Smooth muscle cell (in vitro differentiated cells): Measurements from ENCODE around the gene TXLNG. TPM values are rescaled to one million over a fixed set of nuclear protein-coding genes. Genes with fewer than 3 reads are reported as not detected.

Experiments used
- DNase-seq: peaks from one replicate; lab custom pipeline; 2025; ENCODE audit not compliant: unreplicated experiment; lab: John Stamatoyannopoulos, UW
- H2AFZ ChIP-seq: fragments of 200-600 bp; sonication (generic); 2 replicates; pipeline ENCODE4 v1.6.0; 2016; ENCODE audit warnings: antibody characterized with exemption, low read depth, mild to moderate bottlenecking
- H3F3A ChIP-seq: fragments of 200-600 bp; sonication (generic); 2 replicates; pipeline ENCODE4 v1.6.0; 2017; ENCODE audit warnings: antibody characterized with exemption, low read depth
- H3K27ac ChIP-seq: fragments of 200-600 bp; sonication (generic); 2 replicates; pipeline ENCODE4 v1.5.1; 2016; ENCODE audit warnings: low read depth, mild to moderate bottlenecking
- H3K27me3 ChIP-seq: fragments of 200-600 bp; sonication (generic); 2 replicates; pipeline ENCODE4 v1.6.1; 2016; ENCODE audit warnings: low read depth, mild to moderate bottlenecking
- H3K36me3 ChIP-seq: fragments of 200-600 bp; sonication (generic); 2 replicates; pipeline ENCODE4 v1.5.1; 2016; ENCODE audit warnings: low read depth
- H3K4me1 ChIP-seq: fragments of 200-600 bp; sonication (generic); 2 replicates; pipeline ENCODE4 v1.5.1; 2016; ENCODE audit warnings: low read depth
- H3K4me2 ChIP-seq: fragments of 200-600 bp; sonication (generic); 2 replicates; pipeline ENCODE4 v1.6.0; 2016; ENCODE audit warnings: mild to moderate bottlenecking
- H3K4me3 ChIP-seq: fragments of 200-600 bp; sonication (generic); 2 replicates; pipeline ENCODE4 v1.5.1; 2016; ENCODE audit warnings: mild to moderate bottlenecking
- H3K79me2 ChIP-seq: fragments of 200-600 bp; sonication (generic); 2 replicates; pipeline ENCODE4 v1.6.0; 2016; ENCODE audit warnings: low read depth, mild to moderate bottlenecking
- H3K9ac ChIP-seq: fragments of 200-600 bp; sonication (generic); 2 replicates; pipeline ENCODE4 v1.6.0; 2016; ENCODE audit warnings: low read depth
- H3K9me3 ChIP-seq: fragments of 200-600 bp; sonication (generic); replicated peaks from 2 replicates; pipeline ENCODE4 v1.5.1; 2016; ENCODE audit warnings: low read depth
- H4K20me1 ChIP-seq: fragments of 200-600 bp; sonication (generic); 2 replicates; pipeline ENCODE4 v1.6.0; 2016; ENCODE audit warnings: low read depth
- CTCF ChIP-seq: fragments of 200-600 bp; sonication (generic); IDR thresholded peaks from 2 replicates; pipeline ENCODE4 v1.5.1; 2017; ENCODE audit warnings: borderline replicate concordance, mild to moderate bottlenecking, antibody characterized with exemption; ENCODE audit not compliant: insufficient read depth, poor library complexity, severe bottlenecking
- WGBS: methylation state at CpG from one replicate; pipeline ENCODE4 v1.1.7; 2016; ENCODE audit warnings: low lambda C conversion rate; 5-methylcytosine and 5-hydroxymethylcytosine counted together
- polyA plus RNA-seq: library from polyadenylated mRNA; unstranded; fragments of >200 nt; fragmentation: Nextera tagmentation; extraction: Ambion mirVana; gene quantifications from 2 replicates; pipeline ENCODE4 v1.2.1, GENCODE V29; 2016
- total RNA-seq: library from RNA; depleted of rRNA; stranded (reverse); fragments of >200 nt; gene quantifications from 2 replicates; pipeline ENCODE4 v1.2.3, GENCODE V29; 2014

Gene TXLNG
- total and polyA plus RNA-seq, 2 experiments from 2014 or later, result 5.7 to 19.6 TPM

- Histone ChIP-seq H3K79me2 (peaks cover 43% of the 10 kb centered on the region), H4K20me1 (peaks cover 42% of the 10 kb centered on the region), H3K9me3 (no peaks in the 10 kb centered on the region), H3K4me3 (peak within 1 kb of the TSS; percentile 90), H2AFZ (peak within 1 kb of the TSS; percentile 100), H3K4me1 (peaks cover 34% of the 10 kb centered on the region), H3K36me3 (no peaks in the 10 kb centered on the region), H3K9ac (peak within 1 kb of the TSS; percentile 91), H3K27me3 (peaks cover 12% of the 10 kb centered on the region), H3K27ac (peak within 1 kb of the TSS; percentile 95), H3K4me2 (peak within 1 kb of the TSS; percentile 99), H3F3A (peaks cover 6% of the 10 kb centered on the region)
- DNase-seq, result peak; percentile 95
- 0% methylated on average over 33 of the region's 84 CpGs for WGBS
- TF ChIP-seq CTCF, result no peak
These were observed 84.0 kb downstream of the TXLNG start, which contains the start of gene RBBP7 for GRCh38 chrX:16870095-16870861. TSS of gene RBBP7 (minus strand) at chrX:16870362. CDS start at chrX:16870053, 309 bp downstream.

- Histone ChIP-seq H3K4me2 (peak overlapping the region; percentile 99), H2AFZ (peak overlapping the region; percentile 100), H3K9ac (peak overlapping the region; percentile 66), H3K36me3 (no peaks in the 10 kb centered on the region), H3K27ac (peak overlapping the region; percentile 81), H3K4me3 (peak overlapping the region; percentile 78), H3K79me2 (peaks cover 35% of the 10 kb centered on the region), H3K27me3 (peaks cover 16% of the 10 kb centered on the region), H4K20me1 (peaks cover 34% of the 10 kb centered on the region), H3K9me3 (no peaks in the 10 kb centered on the region), H3K4me1 (peaks cover 34% of the 10 kb centered on the region), H3F3A (peaks cover 6% of the 10 kb centered on the region)
- peak; percentile 28 for DNase-seq
- WGBS, result 5% methylated on average over 41 of the region's 41 CpGs
- no peak for TF ChIP-seq CTCF
These were observed 84.9 kb downstream of the TXLNG start for GRCh38 chrX:16870862-16871815.

- H3K27ac ChIP-seq, result no peak overlapping the region
- WGBS, result 92% methylated on average over 8 of the region's 8 CpGs
- H3K79me2 ChIP-seq, result peaks cover 15% of the 10 kb centered on the region
- no peak overlapping the region for H3K4me2 ChIP-seq
- no peak for DNase-seq
- peaks cover 27% of the 10 kb centered on the region for H3K4me1 ChIP-seq
- H3K27me3 ChIP-seq, result peaks cover 34% of the 10 kb centered on the region
- H2AFZ ChIP-seq, result no peak overlapping the region
- H3K4me3 ChIP-seq, result no peak overlapping the region
- peaks cover 6% of the 10 kb centered on the region for H3F3A ChIP-seq
- H4K20me1 ChIP-seq, result peaks cover 15% of the 10 kb centered on the region
- no peak overlapping the region for H3K9ac ChIP-seq
- no peak for TF ChIP-seq CTCF
- no peaks in the 10 kb centered on the region for H3K36me3 ChIP-seq
- H3K9me3 ChIP-seq, result no peaks in the 10 kb centered on the region
These were observed 86.8 kb downstream of the TXLNG start for GRCh38 chrX:16873106-16873505.
